COLO668 (cell line): ENCODE results near the gene GMNC.

ENCODE experiments used
- DNase-seq: peaks from one replicate; lab custom pipeline; 2025; ENCODE audit not compliant: unreplicated experiment; lab: John Stamatoyannopoulos, UW

Gene GMNC

GRCh38 chr3:190849607-190850006 lies 12.9 kb downstream of the GMNC start:
- DNase-seq = no peak

- no peak for DNase-seq
Observed at GRCh38 chr3:190848870-190849269, 13.6 kb downstream of the GMNC start.

DNA sequence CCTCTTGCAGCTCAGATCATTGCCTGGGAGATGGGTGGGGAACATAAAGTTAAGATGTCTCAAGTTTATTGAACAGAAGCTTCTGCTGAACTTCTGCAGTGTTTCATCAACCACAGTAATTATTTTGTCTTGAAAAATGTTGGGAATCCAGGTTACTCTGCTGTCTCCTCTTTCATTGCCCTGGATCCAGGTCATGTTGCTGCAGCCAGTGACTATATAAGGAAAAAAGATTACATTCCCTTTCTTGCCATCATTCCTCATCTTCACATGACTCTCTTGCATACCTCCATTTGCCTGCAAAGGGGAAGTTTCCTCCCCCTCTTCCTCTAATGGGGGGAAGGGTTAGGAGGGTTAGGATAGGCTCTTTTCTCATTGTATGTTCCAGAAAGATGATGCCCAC lies 15.1 kb downstream of the GMNC start:
- DNase-seq = no peak

DNA sequence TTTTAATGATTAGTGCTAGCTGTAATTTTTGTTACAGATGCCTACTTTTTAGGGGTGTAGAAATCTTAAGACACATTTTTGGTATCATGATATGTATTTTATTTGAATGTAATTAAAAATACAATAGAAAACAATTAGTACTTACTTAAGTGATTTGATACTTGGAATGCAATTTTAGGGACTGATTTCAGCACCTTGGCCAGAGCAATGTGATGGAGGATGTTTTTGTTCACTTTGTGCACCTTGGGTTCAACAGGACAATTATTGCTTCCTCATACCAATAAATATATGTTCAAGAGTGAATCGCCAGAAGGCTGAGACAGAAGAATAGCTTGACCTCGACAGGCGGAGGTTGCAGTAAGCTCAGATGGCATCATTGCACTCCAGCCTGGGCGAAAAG lies 22.3 kb downstream of the GMNC start:
- no peak for DNase-seq

- no peak for DNase-seq
Observed at GRCh38 chr3:190831225-190831624, 31.3 kb downstream of the GMNC start.

DNA sequence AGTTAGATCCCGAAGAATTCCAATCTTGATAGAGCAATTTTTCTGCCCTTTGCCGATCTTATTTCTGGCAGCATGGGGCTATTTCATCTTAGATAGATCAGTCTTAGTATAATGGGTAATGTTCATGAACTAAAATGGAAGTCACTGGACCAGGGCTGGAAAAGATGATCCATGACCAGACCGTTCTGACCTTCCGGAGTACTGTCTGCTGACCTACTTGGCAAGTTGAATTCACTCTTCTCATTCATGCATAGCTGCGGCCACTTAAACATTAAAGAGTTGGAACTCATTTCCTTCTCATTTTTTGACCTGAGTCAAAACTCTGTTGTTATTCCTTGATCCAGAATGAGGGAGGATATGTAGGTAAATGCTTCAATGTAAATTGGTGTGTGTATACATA lies 32.5 kb downstream of the GMNC start:
- no peak for DNase-seq

GRCh38 chr3:190826018-190826417 lies 36.5 kb downstream of the GMNC start:
- DNase-seq = no peak

DNA sequence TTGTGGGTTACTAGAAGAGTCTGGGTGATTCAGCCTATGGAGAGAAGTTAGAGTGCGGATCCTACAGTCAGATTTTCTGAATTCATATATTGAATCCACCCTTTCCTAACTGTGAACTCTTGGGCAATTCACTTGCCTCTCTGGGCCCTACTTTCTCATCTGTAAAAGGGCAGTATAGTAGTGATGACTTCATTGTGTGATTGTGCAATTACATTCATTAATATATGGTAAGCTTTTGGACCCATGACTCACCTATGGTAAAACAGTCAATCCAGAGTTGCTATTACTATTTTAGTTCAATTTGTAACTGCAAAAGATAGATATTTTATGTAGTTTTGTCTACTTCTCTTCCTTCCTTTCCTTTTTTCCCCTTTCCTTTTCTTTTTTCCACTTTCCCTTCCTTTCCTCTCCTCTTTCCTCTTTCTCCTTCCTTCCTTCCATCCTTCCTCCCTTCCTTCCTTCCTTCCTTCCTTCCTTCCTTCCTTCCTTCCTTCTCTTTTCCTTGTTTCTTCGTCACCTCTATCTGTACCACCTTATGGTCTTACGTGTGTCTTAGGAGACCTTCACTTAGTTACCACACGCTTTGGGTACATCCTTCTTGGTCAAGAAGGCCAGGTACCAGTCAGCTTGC lies 37.0 kb downstream of the GMNC start:
- no peak for DNase-seq

DNA sequence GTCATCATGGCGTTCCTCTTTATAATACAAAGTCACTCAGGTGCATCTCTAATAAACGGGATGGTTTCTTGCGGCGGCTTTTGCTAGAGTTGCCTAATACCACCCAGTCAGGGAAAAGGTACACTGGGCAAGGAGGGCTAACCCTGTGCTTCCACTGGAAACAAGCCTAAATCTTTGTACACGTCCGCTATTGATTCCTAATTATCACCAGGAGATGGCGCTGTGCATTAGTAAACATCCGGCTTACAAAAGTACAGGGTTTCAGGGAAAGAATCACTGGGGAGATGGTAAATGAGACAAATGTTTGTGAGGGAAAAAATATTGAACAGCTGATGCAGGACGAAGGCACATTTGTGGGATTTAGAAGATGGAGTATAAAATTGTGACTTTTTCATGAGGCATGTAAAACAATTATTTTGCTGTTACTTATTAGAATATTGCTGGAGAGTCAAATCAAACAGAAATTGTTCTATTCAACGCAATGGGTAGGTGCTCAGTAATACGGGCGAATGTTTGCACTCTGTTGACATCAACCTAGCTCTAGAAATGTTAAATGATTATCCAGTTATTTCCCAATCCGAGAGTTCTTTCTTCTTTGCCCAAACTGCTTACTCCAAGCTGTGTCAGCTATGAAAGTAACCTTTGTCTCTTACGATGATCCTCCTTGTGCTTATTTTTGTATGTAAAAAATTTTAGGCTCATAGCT lies 50.6 kb downstream of the GMNC start:
- peak; percentile 0 for DNase-seq

DNA sequence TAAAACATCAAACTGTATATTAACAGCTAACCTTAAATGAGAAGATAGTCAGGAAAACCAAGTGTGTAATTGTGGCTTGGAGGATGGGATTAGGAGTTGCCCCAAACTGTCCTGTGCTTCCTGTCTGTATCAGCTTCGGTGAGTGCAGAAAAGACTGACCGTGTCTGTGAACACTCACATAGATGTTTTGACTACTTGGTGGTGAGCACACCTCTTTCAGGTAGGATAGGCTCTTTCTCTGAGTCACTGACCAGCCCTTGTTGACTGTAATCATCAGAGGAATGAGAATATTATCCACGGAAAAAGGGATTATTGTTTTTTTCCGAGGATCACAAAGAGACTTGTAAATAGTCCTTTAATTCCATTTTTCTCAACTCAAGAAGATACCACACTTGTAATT lies 51.5 kb downstream of the GMNC start:
- no peak for DNase-seq

- DNase-seq = no peak
Observed at GRCh38 chr3:190809351-190809750, 53.1 kb downstream of the GMNC start.

- DNase-seq = peak; percentile 69
Observed at GRCh38 chr3:190807719-190808375, 54.6 kb downstream of the GMNC start.
